Colonic mucosa (tissue), 4 donors: Measurements from ENCODE around the gene TNNI2. TPM values are rescaled to one million over a fixed set of nuclear protein-coding genes. Genes with fewer than 3 reads are reported as not detected.

Experiments
- DNase-seq: peaks from one replicate; pipeline ENCODE4 v3.0.0-alpha.2; 2020
- H3K27ac ChIP-seq: fragments of 200-600 bp; one replicate; pipeline ENCODE4 v1.8.0; 2021
- H3K27me3 ChIP-seq: fragments of 200-600 bp; one replicate; pipeline ENCODE4 v1.8.0; 2021
- H3K36me3 ChIP-seq: fragments of 200-600 bp; one replicate; pipeline ENCODE4 v1.8.0; 2021
- H3K4me1 ChIP-seq: fragments of 200-600 bp; one replicate; pipeline ENCODE4 v1.8.0; 2021; ENCODE audit warnings: mild to moderate bottlenecking
- H3K4me3 ChIP-seq: fragments of 200-600 bp; one replicate; pipeline ENCODE4 v1.8.0; 2021
- H3K9ac ChIP-seq, 2 donors: one replicate each; pipeline ENCODE4 v1.7.0; 2013; ENCODE audit warnings: control low read depth in 2 of 2, low read depth in 2 of 2, low read length in 2 of 2
- H3K9me3 ChIP-seq: fragments of 200-600 bp; one replicate; pipeline ENCODE4 v1.8.0; 2021
- intact Hi-C: fragments of 100-400 bp; cut with DNase I; formaldehyde crosslinking; loops from one replicate; pipeline ENCODE4 v1.14.1; 2022
- total RNA-seq, 2 donors: library from RNA; stranded (reverse); fragmentation: NEBNext Ultra II Directional in 1 of 2; extraction: Animal tissue kit (Norgen Biotek cat#: 25700) in 1 of 2; gene quantifications; one replicate each; pipeline ENCODE4 v1.2.1, GENCODE V29; 2021
- TF ChIP-seq, protein P1 (sequence below): fragments of 200-600 bp; IDR thresholded peaks from one replicate; pipeline ENCODE4 v1.8.0; 2022; ENCODE audit warnings: antibody characterized with exemption, mild to moderate bottlenecking
- donor health status: healthy.
- donor health status: DM: no; HTN: no; CAD: no.
- donor health status: DM: no; HTN: no; CAD: no.

TNNI2 gene
- total RNA-seq, 2 donors from 2014 or later = 0.94 TPM; not detected in 1

DNA sequence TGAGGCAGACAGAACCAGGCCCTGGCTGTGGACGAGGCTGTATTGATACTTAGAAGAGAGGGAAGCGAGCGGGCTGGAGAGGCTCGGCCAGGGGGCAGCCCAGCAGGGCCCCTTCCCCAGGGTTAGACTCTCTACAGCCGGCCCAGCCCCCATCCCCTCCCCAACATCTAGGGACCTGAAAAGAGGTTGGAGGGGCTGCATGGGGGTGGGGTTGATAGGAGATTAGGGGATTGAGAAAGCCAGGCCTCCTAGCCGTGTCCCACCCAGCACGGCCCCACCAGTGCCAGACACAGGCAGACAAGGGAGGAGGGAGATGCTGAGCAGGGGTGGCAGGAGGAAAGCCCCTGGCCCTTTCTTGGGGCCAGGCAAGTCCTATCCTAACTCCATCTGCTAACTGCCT, 19.8 kb downstream of the TNNI2 start:
- H3K27ac ChIP-seq = no peak overlapping the region
- H3K27me3 ChIP-seq = no peaks in the 10 kb centered on the region
- no peaks in the 10 kb centered on the region for H3K36me3 ChIP-seq
- H3K4me1 ChIP-seq = no peaks in the 10 kb centered on the region
- no peak overlapping the region for H3K9ac ChIP-seq
- no peak overlapping the region for H3K4me3 ChIP-seq
- intact Hi-C loops = no loop called here
- no peaks in the 10 kb centered on the region for H3K9me3 ChIP-seq
- TF ChIP-seq, protein P1, sequence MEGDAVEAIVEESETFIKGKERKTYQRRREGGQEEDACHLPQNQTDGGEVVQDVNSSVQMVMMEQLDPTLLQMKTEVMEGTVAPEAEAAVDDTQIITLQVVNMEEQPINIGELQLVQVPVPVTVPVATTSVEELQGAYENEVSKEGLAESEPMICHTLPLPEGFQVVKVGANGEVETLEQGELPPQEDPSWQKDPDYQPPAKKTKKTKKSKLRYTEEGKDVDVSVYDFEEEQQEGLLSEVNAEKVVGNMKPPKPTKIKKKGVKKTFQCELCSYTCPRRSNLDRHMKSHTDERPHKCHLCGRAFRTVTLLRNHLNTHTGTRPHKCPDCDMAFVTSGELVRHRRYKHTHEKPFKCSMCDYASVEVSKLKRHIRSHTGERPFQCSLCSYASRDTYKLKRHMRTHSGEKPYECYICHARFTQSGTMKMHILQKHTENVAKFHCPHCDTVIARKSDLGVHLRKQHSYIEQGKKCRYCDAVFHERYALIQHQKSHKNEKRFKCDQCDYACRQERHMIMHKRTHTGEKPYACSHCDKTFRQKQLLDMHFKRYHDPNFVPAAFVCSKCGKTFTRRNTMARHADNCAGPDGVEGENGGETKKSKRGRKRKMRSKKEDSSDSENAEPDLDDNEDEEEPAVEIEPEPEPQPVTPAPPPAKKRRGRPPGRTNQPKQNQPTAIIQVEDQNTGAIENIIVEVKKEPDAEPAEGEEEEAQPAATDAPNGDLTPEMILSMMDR = no peak
- DNase-seq = no peak

DNA sequence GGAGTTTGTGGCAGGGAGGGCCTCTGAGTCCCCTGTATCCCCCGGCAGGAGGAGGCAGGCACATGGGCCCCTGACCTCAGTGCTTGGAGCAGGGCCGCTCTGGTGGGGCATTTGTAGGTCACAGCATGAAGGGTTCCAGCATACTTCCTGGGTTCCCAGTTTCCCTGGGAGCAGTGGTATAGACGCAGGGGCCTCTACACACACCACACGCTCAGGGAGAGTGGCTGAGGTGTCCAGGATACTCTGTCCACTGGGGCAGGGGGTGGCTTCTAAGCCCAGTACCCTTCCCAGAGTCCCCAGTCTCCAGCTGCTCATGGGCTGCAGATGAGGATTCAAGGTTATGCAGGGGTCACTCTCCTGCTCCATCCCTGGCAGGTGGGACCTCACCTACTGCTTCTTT, 20.2 kb downstream of the TNNI2 start:
- Histone ChIP-seq H3K27me3 (no peaks in the 10 kb centered on the region), H3K4me3 (no peak overlapping the region), H3K9me3 (no peaks in the 10 kb centered on the region), H3K27ac (no peak overlapping the region), H3K9ac (no peak overlapping the region), H3K4me1 (no peaks in the 10 kb centered on the region), H3K36me3 (no peaks in the 10 kb centered on the region)
- intact Hi-C loops = no loop called here
- TF ChIP-seq, protein P1 = no peak
- no peak for DNase-seq

DNA sequence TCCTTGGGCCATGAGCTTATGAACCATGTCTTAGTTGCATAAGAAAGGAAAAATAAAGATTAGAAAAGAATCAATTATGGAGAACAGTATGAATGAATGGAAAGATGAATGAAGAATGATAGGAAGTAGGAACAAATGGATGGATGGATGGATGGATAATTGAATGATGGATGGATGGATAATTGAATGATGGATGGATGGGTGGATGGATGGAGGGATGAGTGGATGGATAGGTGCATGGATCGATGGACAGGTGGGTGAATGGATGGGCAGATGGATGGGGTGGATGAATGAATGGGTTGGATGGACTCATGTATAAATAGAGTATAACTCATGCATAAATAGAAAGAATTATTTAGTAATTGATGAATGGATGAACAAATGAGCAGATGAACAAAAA, 21.3 kb downstream of the TNNI2 start:
- no peaks in the 10 kb centered on the region for H3K4me1 ChIP-seq
- intact Hi-C loops = no loop called here
- TF ChIP-seq, protein P1 = no peak

DNA sequence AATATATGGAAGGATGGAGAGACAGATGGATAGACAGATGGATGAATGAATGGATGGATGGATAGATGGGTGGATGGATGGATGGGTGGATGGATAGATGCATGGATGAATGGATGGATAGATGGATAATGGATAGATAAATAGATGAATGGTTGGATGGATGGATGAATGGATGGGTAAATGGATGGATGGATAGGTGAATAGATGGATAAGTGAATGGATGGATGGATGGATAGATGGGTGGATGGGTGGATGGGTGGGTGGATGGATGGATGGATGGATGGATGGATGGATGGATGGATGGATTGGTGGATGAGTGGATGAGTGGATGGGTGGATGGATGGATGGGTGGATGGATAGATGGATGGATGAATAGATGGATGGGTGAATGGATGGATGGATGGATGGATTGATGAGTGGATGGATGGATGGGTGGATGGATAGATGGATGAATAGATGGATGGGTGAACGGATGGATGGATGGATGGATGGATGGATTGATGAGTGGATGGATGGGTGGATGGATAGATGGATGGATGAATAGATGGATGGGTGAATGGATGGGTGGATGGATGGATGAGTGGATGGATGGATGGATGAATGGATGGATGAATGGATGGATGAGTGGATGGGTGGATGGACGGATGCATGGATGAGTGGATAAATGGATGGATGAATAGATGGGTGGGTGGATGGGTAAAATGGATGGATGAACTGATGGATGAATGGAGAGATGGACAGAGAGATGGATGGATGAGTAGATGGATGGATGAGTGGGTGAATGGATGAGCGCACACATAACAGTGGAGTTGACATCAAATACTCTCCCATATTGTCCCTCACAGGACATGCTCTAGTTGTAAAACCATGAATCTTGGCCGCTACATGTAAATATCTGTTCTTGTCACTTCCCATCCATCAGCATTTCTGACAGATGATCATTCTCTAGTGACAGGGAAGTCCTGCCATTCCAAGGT, 22.9 kb downstream of the TNNI2 start:
- Histone ChIP-seq H3K27me3 (no peaks in the 10 kb centered on the region), H3K9ac (no peak overlapping the region), H3K27ac (no peak overlapping the region), H3K9me3 (no peaks in the 10 kb centered on the region), H3K36me3 (no peaks in the 10 kb centered on the region), H3K4me1 (no peaks in the 10 kb centered on the region), H3K4me3 (no peak overlapping the region)
- TF ChIP-seq, protein P1 = no peak
- no peak for DNase-seq
- intact Hi-C loops = no loop called here

More for the DNA sequence above, 21.3 kb downstream of the TNNI2 start:
- DNase-seq = no peak
- no peak overlapping the region for H3K27ac ChIP-seq
- H3K9ac ChIP-seq = no peak overlapping the region
- H3K36me3 ChIP-seq = no peaks in the 10 kb centered on the region
- H3K27me3 ChIP-seq = no peaks in the 10 kb centered on the region
- no peaks in the 10 kb centered on the region for H3K9me3 ChIP-seq
- H3K4me3 ChIP-seq = no peak overlapping the region

DNA sequence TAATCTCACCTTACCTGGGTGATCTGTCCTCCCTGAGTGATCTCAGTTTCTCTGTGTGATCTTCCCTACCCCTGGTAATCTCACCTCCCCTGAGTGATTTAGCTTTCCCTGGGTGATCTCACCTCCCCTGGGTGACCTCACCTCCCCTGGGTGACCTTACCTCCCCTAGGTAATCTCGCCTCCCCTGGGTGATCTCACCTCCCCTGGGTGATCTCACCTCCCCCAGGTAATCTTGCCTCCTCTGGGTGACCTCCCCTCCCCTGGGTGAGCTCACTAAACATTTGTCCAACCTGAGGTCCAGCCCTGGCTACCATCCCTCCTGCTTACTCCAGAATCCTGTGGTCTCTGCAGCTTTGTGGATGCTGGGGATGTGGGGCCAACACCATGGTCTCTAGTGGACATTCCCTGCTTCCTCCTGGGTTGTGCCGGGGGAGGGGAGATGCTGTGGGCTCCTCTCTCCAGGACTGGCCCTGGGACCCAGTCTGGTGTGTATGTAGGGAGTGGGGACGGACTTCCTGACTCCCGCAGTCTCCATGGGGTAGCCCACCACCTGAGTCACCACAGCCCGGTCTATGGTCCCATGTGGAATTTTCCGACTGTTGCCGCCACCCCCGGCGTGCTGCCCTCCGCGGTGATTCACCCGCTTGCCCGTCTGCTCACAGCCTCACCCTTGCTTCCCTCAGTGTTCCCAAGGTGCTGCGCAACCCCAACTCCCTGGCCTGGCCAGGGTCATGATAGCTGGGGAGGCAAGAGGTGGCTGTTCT, 24.0 kb downstream of the TNNI2 start:
- TF ChIP-seq, protein P1 = no peak
- H3K9me3 ChIP-seq = no peaks in the 10 kb centered on the region
- H3K4me1 ChIP-seq = no peaks in the 10 kb centered on the region
- no peak for DNase-seq
- H3K9ac ChIP-seq = peak overlapping the region in 1 of 2 donors; percentile 35
- H3K27ac ChIP-seq = peak overlapping the region; percentile 65
- intact Hi-C loops = no loop called here
- no peak overlapping the region for H3K4me3 ChIP-seq
- no peaks in the 10 kb centered on the region for H3K36me3 ChIP-seq
- no peaks in the 10 kb centered on the region for H3K27me3 ChIP-seq
